ENCODE results near the gene VSTM4.

VSTM4 gene

DNA sequence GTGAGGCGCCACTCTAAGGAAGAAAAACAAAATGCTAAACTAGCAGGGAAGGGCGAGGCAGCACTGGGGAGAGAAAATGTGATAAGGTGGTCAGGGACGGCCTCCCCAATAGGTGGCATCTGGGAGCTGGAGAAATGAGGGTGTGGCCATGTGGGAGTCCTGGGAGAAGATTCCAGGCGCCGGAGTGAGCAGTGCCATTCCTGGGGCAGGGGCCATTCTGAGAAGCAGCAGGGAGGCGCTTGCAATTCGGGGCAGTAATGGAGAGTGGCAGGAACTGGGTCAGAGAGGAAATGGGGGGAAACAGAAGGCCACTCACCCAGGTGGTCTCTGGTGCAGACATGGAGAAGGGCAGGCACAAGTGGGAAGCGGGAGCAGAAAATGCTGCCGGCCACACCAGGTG lies 113.9 kb downstream of the VSTM4 start:
- Histone ChIP-seq H3K36me3 (ENCODE audit: control insufficient read depth in 2 of 2, insufficient read depth in 2 of 2, low read length in 2 of 2) (no peaks in the 10 kb centered on the region), H3K4me1 (ENCODE audit: control insufficient read depth in 2 of 2, insufficient read depth in 2 of 2, low read length in 2 of 2) (no peaks in the 10 kb centered on the region), H3K27me3 (ENCODE audit: control insufficient read depth in 2 of 2, insufficient read depth in 2 of 2, low read length in 2 of 2) (no peaks in the 10 kb centered on the region), H3K9ac (ENCODE audit: low read depth in 1 of 2, low read length in 2 of 2) (no peak overlapping the region), H3K27ac (ENCODE audit: low read depth in 2 of 2, low read length in 2 of 2) (no peak overlapping the region), H3K4me3 (ENCODE audit: low read length in 2 of 2) (no peak overlapping the region), H3K9me3 (ENCODE audit: control insufficient read depth in 2 of 2, low read length in 2 of 2) (no peaks in the 10 kb centered on the region)

DNA sequence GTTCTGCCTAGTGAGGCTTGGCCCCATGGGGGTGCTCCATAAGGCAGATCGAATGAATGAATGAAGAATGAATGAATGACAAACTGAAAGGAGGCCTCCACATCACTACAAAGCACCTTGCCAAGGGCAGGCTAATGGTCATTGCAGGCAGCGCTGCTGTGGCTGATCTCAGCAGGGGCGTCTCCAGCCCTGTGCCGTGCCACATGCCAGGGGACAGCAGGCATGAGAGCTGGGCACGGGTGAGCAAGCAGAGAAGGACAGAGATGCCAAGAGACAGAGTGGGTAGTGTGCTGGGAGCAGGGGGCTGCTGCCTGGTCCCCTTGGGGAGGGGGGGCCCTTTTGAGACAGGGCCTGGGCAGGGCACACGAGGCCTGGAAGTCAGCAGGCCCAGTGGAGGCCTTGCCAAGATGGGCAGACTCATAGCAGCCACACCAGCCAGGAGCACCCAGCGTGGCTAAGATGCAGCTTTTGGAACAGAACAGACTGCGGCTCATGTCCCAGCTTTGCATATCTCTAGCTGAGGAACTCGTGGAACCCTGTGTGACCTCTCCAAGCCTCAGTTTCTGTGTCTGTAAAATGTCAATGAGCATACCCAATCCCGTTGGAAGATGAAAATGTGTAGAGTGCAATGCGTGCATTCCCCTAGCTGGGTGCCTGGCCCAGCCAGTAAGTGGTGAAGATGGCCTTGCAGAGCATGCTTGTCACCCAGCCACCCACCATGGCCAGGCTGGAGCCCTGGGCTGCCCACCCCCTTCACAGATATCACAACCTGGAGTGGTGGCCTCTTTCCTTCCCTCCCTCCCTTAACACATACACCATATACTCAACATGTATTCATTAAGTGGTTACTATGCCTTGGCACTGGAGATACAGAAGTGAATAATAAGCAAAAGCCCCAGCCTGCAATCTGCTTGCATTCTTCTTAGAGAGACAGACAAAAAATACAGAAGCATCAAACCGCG lies 114.6 kb downstream of the VSTM4 start:
- Histone ChIP-seq H3K9ac (ENCODE audit: low read depth in 1 of 2, low read length in 2 of 2) (no peak overlapping the region), H3K9me3 (ENCODE audit: control insufficient read depth in 2 of 2, low read length in 2 of 2) (no peaks in the 10 kb centered on the region), H3K27me3 (ENCODE audit: control insufficient read depth in 2 of 2, insufficient read depth in 2 of 2, low read length in 2 of 2) (no peaks in the 10 kb centered on the region), H3K4me1 (ENCODE audit: control insufficient read depth in 2 of 2, insufficient read depth in 2 of 2, low read length in 2 of 2) (no peaks in the 10 kb centered on the region), H3K36me3 (ENCODE audit: control insufficient read depth in 2 of 2, insufficient read depth in 2 of 2, low read length in 2 of 2) (no peaks in the 10 kb centered on the region), H3K4me3 (ENCODE audit: low read length in 2 of 2) (no peak overlapping the region), H3K27ac (ENCODE audit: low read depth in 2 of 2, low read length in 2 of 2) (no peak overlapping the region)

DNA sequence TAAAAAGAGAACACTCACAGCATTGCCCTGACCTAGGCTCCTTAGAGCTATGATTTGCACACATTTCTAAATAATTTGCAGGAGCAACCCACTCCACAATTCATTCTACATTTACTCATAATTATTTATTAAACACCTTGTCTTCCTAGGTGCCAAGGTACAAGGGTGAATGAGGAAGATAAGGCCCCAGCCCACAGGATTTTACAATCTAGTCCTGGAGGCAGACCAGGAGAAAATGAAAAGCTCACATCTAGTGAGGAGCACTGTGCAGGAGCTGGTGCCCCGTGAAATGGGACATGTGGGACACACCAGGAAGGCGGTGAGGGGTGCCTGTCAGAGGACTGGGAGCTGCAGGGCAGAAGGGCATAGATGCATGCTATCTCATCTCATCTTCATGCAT lies 116.0 kb downstream of the VSTM4 start:
- H3K4me1 ChIP-seq (ENCODE audit: control insufficient read depth in 2 of 2, insufficient read depth in 2 of 2, low read length in 2 of 2) = no peaks in the 10 kb centered on the region
- H3K27me3 ChIP-seq (ENCODE audit: control insufficient read depth in 2 of 2, insufficient read depth in 2 of 2, low read length in 2 of 2) = no peaks in the 10 kb centered on the region
- no peak overlapping the region for H3K9ac ChIP-seq (ENCODE audit: low read depth in 1 of 2, low read length in 2 of 2)
- no peaks in the 10 kb centered on the region for H3K36me3 ChIP-seq (ENCODE audit: control insufficient read depth in 2 of 2, insufficient read depth in 2 of 2, low read length in 2 of 2)
- H3K9me3 ChIP-seq (ENCODE audit: control insufficient read depth in 2 of 2, low read length in 2 of 2) = no peaks in the 10 kb centered on the region
- H3K27ac ChIP-seq (ENCODE audit: low read depth in 2 of 2, low read length in 2 of 2) = no peak overlapping the region
- H3K4me3 ChIP-seq (ENCODE audit: low read length in 2 of 2) = no peak overlapping the region

DNA sequence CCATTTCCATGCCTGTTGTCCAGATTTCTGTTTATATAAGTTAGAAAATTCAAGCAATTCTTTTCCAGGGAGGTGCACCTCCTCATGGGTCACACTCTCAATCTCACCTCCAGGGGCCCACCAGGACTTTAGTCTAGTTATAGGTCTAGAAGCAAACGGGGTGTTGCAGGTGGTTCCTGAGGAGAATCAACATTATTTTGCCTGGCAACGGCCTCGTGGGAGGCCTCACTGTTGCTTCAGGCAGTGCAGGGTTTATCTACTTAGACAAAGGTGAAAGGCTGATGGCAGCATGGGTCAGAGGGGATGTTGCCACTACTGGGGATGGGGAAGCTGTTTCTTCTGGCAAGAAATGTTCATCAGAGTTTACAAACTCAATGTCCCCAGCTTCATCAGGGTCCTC lies 119.0 kb downstream of the VSTM4 start:
- H3K4me1 ChIP-seq (ENCODE audit: control insufficient read depth in 2 of 2, insufficient read depth in 2 of 2, low read length in 2 of 2) = no peaks in the 10 kb centered on the region
- H3K36me3 ChIP-seq (ENCODE audit: control insufficient read depth in 2 of 2, insufficient read depth in 2 of 2, low read length in 2 of 2) = no peaks in the 10 kb centered on the region
- H3K27me3 ChIP-seq (ENCODE audit: control insufficient read depth in 2 of 2, insufficient read depth in 2 of 2, low read length in 2 of 2) = no peaks in the 10 kb centered on the region
- no peak overlapping the region for H3K9ac ChIP-seq (ENCODE audit: low read depth in 1 of 2, low read length in 2 of 2)
- no peak overlapping the region for H3K27ac ChIP-seq (ENCODE audit: low read depth in 2 of 2, low read length in 2 of 2)
- H3K9me3 ChIP-seq (ENCODE audit: control insufficient read depth in 2 of 2, low read length in 2 of 2) = no peaks in the 10 kb centered on the region
- H3K4me3 ChIP-seq (ENCODE audit: low read length in 2 of 2) = no peak overlapping the region

DNA sequence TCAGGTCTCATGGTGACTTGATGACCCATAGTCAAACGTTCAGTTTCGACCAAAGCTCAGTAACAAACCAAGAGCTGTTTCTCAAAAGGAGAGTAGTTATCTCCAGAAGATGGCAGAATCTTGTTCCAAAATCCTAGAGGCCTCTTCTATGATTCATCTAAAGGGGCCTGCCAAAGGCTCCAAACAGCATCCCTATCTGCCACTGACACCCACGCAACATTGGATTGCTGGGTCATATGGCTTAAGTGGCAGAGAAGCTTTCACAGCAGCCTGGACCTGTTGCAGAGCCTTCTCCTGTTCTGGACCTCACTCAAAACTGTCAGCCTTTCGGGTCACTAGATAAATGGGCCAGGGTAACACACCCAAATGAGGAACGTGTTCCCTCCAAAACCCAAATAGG lies 121.7 kb downstream of the VSTM4 start:
- H3K27me3 ChIP-seq (ENCODE audit: control insufficient read depth in 2 of 2, insufficient read depth in 2 of 2, low read length in 2 of 2) = no peaks in the 10 kb centered on the region
- no peaks in the 10 kb centered on the region for H3K36me3 ChIP-seq (ENCODE audit: control insufficient read depth in 2 of 2, insufficient read depth in 2 of 2, low read length in 2 of 2)
- H3K4me3 ChIP-seq (ENCODE audit: low read length in 2 of 2) = no peak overlapping the region
- no peak overlapping the region for H3K27ac ChIP-seq (ENCODE audit: low read depth in 2 of 2, low read length in 2 of 2)
- no peaks in the 10 kb centered on the region for H3K4me1 ChIP-seq (ENCODE audit: control insufficient read depth in 2 of 2, insufficient read depth in 2 of 2, low read length in 2 of 2)
- H3K9me3 ChIP-seq (ENCODE audit: control insufficient read depth in 2 of 2, low read length in 2 of 2) = no peaks in the 10 kb centered on the region
- H3K9ac ChIP-seq (ENCODE audit: low read depth in 1 of 2, low read length in 2 of 2) = no peak overlapping the region

DNA sequence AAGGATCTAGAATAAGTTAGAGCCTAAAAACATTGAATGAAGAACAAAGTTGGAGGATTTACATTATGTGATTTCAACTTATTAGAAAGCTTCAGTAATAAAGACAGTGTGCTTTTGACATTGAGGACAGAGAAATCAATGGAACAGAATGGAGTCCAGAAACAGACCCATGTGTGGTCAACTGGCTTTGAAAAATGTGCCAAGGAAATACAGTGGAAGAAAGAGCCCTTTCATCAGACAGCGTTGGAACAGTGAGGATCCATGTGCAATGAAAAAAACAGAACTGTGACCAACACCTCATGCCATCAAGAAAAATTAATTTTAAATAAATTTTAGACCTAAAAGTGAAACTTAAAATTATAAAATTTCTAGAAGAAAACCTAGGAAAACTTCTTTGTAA lies 125.1 kb downstream of the VSTM4 start:
- H3K4me3 ChIP-seq (ENCODE audit: low read length in 2 of 2) = no peak overlapping the region
- H3K27ac ChIP-seq (ENCODE audit: low read depth in 2 of 2, low read length in 2 of 2) = no peak overlapping the region
- H3K9me3 ChIP-seq (ENCODE audit: control insufficient read depth in 2 of 2, low read length in 2 of 2) = no peaks in the 10 kb centered on the region
- no peak overlapping the region for H3K9ac ChIP-seq (ENCODE audit: low read depth in 1 of 2, low read length in 2 of 2)
- no peaks in the 10 kb centered on the region for H3K4me1 ChIP-seq (ENCODE audit: control insufficient read depth in 2 of 2, insufficient read depth in 2 of 2, low read length in 2 of 2)
- H3K36me3 ChIP-seq (ENCODE audit: control insufficient read depth in 2 of 2, insufficient read depth in 2 of 2, low read length in 2 of 2) = no peaks in the 10 kb centered on the region
- no peaks in the 10 kb centered on the region for H3K27me3 ChIP-seq (ENCODE audit: control insufficient read depth in 2 of 2, insufficient read depth in 2 of 2, low read length in 2 of 2)

DNA sequence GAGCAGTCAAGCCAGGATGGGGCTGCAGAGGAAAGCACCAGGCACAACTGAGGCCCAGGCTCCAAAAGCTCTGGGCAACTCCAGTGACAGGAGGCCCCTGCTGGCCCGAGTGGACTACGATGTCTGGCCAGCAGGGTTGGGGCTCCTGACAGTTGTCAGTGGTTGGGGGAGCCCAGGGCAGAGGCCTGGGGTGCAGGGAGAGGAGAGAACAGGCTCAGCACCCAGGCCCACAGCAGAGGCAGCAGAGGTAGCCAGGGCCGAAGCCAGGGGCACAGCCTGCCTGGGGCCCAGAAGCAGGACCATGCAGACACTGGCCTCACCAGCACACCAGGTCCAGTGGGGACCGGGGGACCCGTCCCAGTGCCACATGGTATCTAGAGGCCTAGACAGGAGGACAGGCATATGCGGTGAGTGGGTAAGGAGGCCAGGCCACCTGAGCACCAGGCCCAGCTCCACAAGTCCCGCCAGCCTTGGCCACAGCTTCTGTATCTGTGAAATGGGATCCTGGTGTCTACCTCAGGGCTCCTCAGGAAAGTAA lies 129.6 kb downstream of the VSTM4 start:
- no peaks in the 10 kb centered on the region for H3K36me3 ChIP-seq (ENCODE audit: control insufficient read depth in 2 of 2, insufficient read depth in 2 of 2, low read length in 2 of 2)
- H3K27ac ChIP-seq (ENCODE audit: low read depth in 2 of 2, low read length in 2 of 2) = no peak overlapping the region
- H3K27me3 ChIP-seq (ENCODE audit: control insufficient read depth in 2 of 2, insufficient read depth in 2 of 2, low read length in 2 of 2) = no peaks in the 10 kb centered on the region
- H3K9ac ChIP-seq (ENCODE audit: low read depth in 1 of 2, low read length in 2 of 2) = no peak overlapping the region
- H3K4me3 ChIP-seq (ENCODE audit: low read length in 2 of 2) = no peak overlapping the region
- no peaks in the 10 kb centered on the region for H3K9me3 ChIP-seq (ENCODE audit: control insufficient read depth in 2 of 2, low read length in 2 of 2)
- no peaks in the 10 kb centered on the region for H3K4me1 ChIP-seq (ENCODE audit: control insufficient read depth in 2 of 2, insufficient read depth in 2 of 2, low read length in 2 of 2)

DNA sequence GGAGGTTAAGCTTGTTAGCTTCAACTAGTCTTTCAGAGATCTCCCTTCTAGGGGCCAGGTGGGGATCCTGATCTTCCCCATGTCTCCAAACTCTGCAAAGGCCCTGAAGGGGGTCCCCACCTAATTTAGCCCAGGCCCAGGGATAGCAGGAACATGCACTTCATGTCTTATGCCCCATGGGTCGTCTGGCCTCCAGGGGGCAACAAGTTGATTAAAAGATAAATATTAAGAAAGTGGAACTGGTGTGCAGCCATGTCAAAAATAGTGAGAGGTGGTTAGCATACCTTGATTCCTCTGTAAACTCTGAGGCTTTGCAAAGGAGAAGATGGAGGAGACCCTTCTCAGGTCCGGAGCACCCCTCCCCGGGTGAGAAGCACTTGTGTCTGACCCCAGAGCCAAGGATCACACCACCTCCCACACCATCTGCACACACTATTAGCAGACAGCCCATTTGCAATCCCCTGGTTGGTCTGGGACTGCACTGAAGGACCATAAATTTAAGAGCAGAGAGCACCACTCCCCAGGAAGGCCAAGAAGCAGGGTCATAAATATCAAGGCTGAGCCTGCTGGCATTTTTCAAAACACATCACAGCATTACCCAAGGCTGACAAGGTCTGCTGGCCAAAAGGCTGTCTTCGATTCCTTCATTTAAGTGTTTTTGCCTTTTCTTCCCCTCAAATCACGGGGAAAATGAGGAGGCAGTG lies 131.5 kb downstream of the VSTM4 start:
- H3K4me3 ChIP-seq (ENCODE audit: low read length in 2 of 2) = no peak overlapping the region
- H3K27ac ChIP-seq (ENCODE audit: low read depth in 2 of 2, low read length in 2 of 2) = no peak overlapping the region
- H3K9me3 ChIP-seq (ENCODE audit: control insufficient read depth in 2 of 2, low read length in 2 of 2) = no peaks in the 10 kb centered on the region
- no peaks in the 10 kb centered on the region for H3K4me1 ChIP-seq (ENCODE audit: control insufficient read depth in 2 of 2, insufficient read depth in 2 of 2, low read length in 2 of 2)
- H3K27me3 ChIP-seq (ENCODE audit: control insufficient read depth in 2 of 2, insufficient read depth in 2 of 2, low read length in 2 of 2) = no peaks in the 10 kb centered on the region
- H3K9ac ChIP-seq (ENCODE audit: low read depth in 1 of 2, low read length in 2 of 2) = no peak overlapping the region
- no peaks in the 10 kb centered on the region for H3K36me3 ChIP-seq (ENCODE audit: control insufficient read depth in 2 of 2, insufficient read depth in 2 of 2, low read length in 2 of 2)

DNA sequence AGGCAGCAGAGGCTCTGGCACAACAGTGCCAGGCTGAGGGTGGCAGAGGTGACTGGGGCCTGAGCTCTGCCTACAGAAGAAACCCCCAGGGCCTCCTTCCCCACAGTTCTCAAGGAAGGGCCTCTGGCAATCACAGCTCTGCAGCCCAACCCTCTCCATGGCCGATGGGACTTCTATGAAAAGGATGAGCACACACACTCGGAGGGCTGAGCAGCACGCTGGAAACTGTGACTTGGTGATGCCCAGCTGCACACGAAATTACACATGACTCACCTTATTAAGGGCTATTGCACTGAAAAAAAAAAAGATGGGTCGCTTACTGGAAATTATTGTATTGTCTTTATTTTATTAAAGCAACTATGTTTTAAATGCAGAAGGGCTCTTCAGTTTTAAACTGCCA lies 132.7 kb downstream of the VSTM4 start:
- Histone ChIP-seq H3K27ac (ENCODE audit: low read depth in 2 of 2, low read length in 2 of 2) (no peak overlapping the region), H3K4me1 (ENCODE audit: control insufficient read depth in 2 of 2, insufficient read depth in 2 of 2, low read length in 2 of 2) (no peaks in the 10 kb centered on the region), H3K9ac (ENCODE audit: low read depth in 1 of 2, low read length in 2 of 2) (no peak overlapping the region), H3K27me3 (ENCODE audit: control insufficient read depth in 2 of 2, insufficient read depth in 2 of 2, low read length in 2 of 2) (no peaks in the 10 kb centered on the region), H3K4me3 (ENCODE audit: low read length in 2 of 2) (no peak overlapping the region), H3K36me3 (ENCODE audit: control insufficient read depth in 2 of 2, insufficient read depth in 2 of 2, low read length in 2 of 2) (no peaks in the 10 kb centered on the region), H3K9me3 (ENCODE audit: control insufficient read depth in 2 of 2, low read length in 2 of 2) (no peaks in the 10 kb centered on the region)

DNA sequence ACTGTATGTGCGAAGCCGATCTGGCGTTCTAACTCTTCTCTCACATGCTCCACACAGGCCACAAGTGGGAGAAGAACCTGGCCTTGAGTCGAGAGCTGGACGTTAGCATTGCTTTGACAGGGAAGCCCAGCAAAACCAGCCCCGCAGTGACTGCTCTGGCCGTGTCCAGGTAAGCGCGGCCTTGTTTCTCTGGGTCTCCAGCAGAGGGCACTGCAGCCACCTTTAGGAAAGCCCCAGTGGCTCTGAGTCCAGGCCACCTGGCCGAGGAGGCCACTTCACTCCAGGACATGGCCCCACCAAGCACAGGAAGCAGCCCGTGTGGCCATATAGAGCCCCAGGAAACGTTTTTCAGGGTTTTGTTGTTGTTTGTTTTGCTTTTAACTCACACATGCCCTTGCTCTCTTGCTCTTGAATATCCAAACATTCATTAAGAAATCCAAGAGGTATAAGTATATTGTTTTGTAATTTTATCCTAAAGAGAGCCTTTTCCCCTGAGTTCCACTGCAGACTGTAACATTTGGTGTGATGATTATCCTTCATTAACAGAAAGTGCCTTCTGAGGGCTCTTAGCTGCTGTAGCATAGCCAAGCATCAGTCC lies 133.9 kb downstream of the VSTM4 start:
- H3K27me3 ChIP-seq (ENCODE audit: control insufficient read depth in 2 of 2, insufficient read depth in 2 of 2, low read length in 2 of 2) = no peaks in the 10 kb centered on the region
- H3K9me3 ChIP-seq (ENCODE audit: control insufficient read depth in 2 of 2, low read length in 2 of 2) = no peaks in the 10 kb centered on the region
- no peak overlapping the region for H3K4me3 ChIP-seq (ENCODE audit: low read length in 2 of 2)
- no peaks in the 10 kb centered on the region for H3K36me3 ChIP-seq (ENCODE audit: control insufficient read depth in 2 of 2, insufficient read depth in 2 of 2, low read length in 2 of 2)
- H3K27ac ChIP-seq (ENCODE audit: low read depth in 2 of 2, low read length in 2 of 2) = no peak overlapping the region
- H3K9ac ChIP-seq (ENCODE audit: low read depth in 1 of 2, low read length in 2 of 2) = no peak overlapping the region
- H3K4me1 ChIP-seq (ENCODE audit: control insufficient read depth in 2 of 2, insufficient read depth in 2 of 2, low read length in 2 of 2) = no peaks in the 10 kb centered on the region

Data from mucosa of rectum (tissue), 2 donors.